ENCODE measurements around the gene MORC3. TPM values are rescaled to one million over a fixed set of nuclear protein-coding genes. Genes with fewer than 3 reads are reported as not detected.
"Not testable (repeated sequence)": the region's sequence is repeated elsewhere in the genome, so short reads cannot be mapped to it uniquely, and the experiment has no call there.

The MORC3 gene
- total and polyA plus RNA-seq, 7 donors: 12.0 to 59.8 (median 39.5) TPM

DNA sequence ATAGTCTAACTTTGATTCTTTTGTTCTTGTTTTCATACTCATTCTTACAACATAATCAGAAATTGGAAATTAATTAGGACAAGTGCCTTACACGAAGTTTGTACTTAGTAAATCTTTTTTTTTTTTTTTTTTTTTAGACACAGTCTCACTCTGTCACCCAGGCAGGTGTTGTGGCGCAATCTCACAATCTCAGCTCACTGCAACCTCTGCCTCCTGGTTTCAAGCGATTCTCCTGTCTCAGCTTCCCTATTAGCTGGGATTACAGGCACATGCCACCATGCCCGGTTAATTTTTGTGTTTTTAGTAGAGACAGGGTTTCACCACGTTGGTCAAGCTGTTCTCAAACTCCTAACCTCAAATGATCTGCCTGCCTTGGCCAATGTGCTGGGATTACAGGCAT lies 77.6 kb downstream of the MORC3 start:
- no peaks in the 10 kb centered on the region for H3K9me3 ChIP-seq
- 88 to 94% methylated on average over 5 of the region's 5 CpGs for WGBS, 2 donors
- H3K4me3 ChIP-seq: no peak overlapping the region
- intact Hi-C loops (cut with DNase I): no loop called here
- H3K36me3 ChIP-seq: peaks cover 0 to 1% (median 0%) of the 10 kb centered on the region in 4 donors
- no peak overlapping the region for H3K27ac ChIP-seq
- DNase-seq: no peak
- TF ChIP-seq EP300 (IDR thresholded peaks at IDR 0.05) (no peak), POLR2AphosphoS5 (IDR thresholded peaks at IDR 0.05) (no peak), POLR2A (IDR thresholded peaks at IDR 0.05) (no peak), CTCF (IDR thresholded peaks at IDR 0.05) (no peak)
- no peaks in the 10 kb centered on the region for H3K27me3 ChIP-seq
- H3K4me1 ChIP-seq: no peaks in the 10 kb centered on the region

DNA sequence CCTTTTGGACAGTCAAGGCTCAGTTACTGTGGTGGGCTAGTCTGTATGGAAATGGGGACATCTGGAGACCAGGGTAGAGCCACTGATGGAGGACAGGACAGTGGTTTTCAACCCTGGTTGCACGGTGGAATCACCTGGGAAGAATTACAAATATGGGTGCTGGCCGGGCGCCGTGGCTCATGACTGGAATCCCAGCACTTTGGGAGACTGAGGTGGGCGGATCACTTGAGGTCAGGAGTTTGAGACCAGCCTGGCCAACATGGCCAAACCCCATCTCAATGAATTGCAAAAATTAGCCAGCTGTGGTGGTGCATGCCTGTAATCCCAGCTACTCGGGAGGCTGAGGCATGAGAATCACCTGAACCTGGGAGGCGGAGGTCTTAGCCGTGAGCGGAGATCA lies 79.7 kb downstream of the MORC3 start:
- H3K9me3 ChIP-seq; H3K27ac ChIP-seq; DNase-seq; H3K36me3 ChIP-seq; H3K27me3 ChIP-seq; H3K4me1 ChIP-seq; H3K4me3 ChIP-seq; intact Hi-C loops (cut with DNase I): not testable (repeated sequence)
- 96 to 97% methylated on average over 9 of the region's 9 CpGs for WGBS, 2 donors

- no peak overlapping the region for H3K27ac ChIP-seq
- H3K4me1 ChIP-seq: no peaks in the 10 kb centered on the region
- H3K27me3 ChIP-seq: no peaks in the 10 kb centered on the region
- DNase-seq: peak; percentile 24
- no peak for TF ChIP-seq EP300 (IDR thresholded peaks at IDR 0.05)
- TF ChIP-seq CTCF (IDR thresholded peaks at IDR 0.05): no peak
- no peak for TF ChIP-seq POLR2AphosphoS5 (IDR thresholded peaks at IDR 0.05)
- intact Hi-C loops (cut with DNase I): no loop called here
- no peaks in the 10 kb centered on the region for H3K9me3 ChIP-seq
- 94 to 96% methylated on average over 8 of the region's 8 CpGs for WGBS, 2 donors
- H3K36me3 ChIP-seq: peaks cover 0 to 5% (median 0%) of the 10 kb centered on the region in 4 donors
- H3K4me3 ChIP-seq: no peak overlapping the region
Observed at GRCh38 chr21:36400719-36401118, 80.7 kb downstream of the MORC3 start.

DNA sequence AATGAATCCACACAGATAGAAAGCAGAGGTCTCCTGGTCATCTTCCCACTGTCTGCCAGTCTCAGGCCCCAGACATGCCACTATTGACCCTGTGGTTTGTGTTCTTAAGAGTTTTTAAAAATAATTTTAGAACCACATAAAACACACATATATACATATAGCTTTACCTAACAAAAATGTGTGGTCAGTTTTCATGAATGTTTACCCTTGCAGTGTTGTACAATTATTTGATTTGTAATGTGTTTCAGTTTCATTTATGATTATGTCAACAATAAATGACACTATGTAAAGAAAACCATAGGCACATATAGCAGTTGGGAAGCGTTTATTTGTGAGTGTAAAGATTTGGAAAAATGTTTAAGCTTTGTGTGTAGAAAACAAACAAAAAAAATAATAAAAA lies 82.3 kb downstream of the MORC3 start:
- DNase-seq: no peak
- no peak overlapping the region for H3K27ac ChIP-seq
- WGBS, 2 donors: 26 to 61% methylated on average over 1 of the region's 1 CpG

GRCh38 chr21:36403713-36404112 lies 83.7 kb downstream of the MORC3 start:
- intact Hi-C loops (cut with DNase I): no loop called here
- H3K27me3 ChIP-seq: no peaks in the 10 kb centered on the region
- H3K27ac ChIP-seq: no peak overlapping the region
- WGBS, 2 donors: 88% methylated on average over 5 of the region's 5 CpGs
- DNase-seq: no peak
- no peak overlapping the region for H3K4me3 ChIP-seq
- H3K4me1 ChIP-seq: no peaks in the 10 kb centered on the region
- TF ChIP-seq POLR2AphosphoS5 (IDR thresholded peaks at IDR 0.05) (no peak), EP300 (IDR thresholded peaks at IDR 0.05) (no peak), POLR2A (IDR thresholded peaks at IDR 0.05) (no peak), CTCF (IDR thresholded peaks at IDR 0.05) (no peak)
- H3K9me3 ChIP-seq: no peaks in the 10 kb centered on the region
- peaks cover 0 to 5% (median 0%) of the 10 kb centered on the region in 4 donors for H3K36me3 ChIP-seq

More for the DNA sequence above, 82.3 kb downstream of the MORC3 start:
- Histone ChIP-seq H3K4me3 (no peak overlapping the region), H3K36me3 (peaks cover 0 to 5% (median 0%) of the 10 kb centered on the region in 4 donors), H3K9me3 (no peaks in the 10 kb centered on the region), H3K27me3 (no peaks in the 10 kb centered on the region), H3K4me1 (no peaks in the 10 kb centered on the region)
- TF ChIP-seq EP300 (IDR thresholded peaks at IDR 0.05) (no peak), POLR2A (IDR thresholded peaks at IDR 0.05) (no peak)
- intact Hi-C loops (cut with DNase I): no loop called here

DNA sequence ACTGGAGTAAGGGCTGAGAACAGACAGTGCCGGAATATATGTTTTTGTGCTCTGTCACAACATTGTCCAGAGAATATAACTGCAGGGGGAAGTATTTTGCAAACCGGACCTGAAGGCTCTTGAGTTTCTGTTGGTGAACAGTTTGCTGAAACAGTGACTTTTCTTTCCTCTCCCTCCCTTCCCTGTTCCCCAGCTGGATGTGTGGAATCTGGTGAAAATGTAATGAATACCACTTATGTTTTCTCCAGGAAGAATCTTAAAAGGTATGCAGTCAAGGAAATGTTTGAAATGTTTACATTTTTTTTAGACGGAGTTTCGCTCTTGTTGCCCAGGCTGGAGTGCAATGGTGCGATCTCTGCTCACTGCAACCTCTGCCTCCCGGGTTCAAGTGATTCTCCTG lies 88.6 kb downstream of the MORC3 start:
- H3K4me3 ChIP-seq: no peak overlapping the region
- WGBS, 2 donors: 92 to 94% methylated on average over 6 of the region's 6 CpGs
- TF ChIP-seq CTCF (IDR thresholded peaks at IDR 0.05): no peak
- no peak for TF ChIP-seq EP300 (IDR thresholded peaks at IDR 0.05)
- TF ChIP-seq POLR2AphosphoS5 (IDR thresholded peaks at IDR 0.05): no peak
- TF ChIP-seq POLR2A (IDR thresholded peaks at IDR 0.05): no peak
- intact Hi-C loops (cut with DNase I): no loop called here
- H3K36me3 ChIP-seq: peaks cover 0 to 6% (median 0%) of the 10 kb centered on the region in 4 donors
- H3K9me3 ChIP-seq: no peaks in the 10 kb centered on the region
- no peaks in the 10 kb centered on the region for H3K27me3 ChIP-seq
- H3K4me1 ChIP-seq: no peaks in the 10 kb centered on the region
- H3K27ac ChIP-seq: no peak overlapping the region
- DNase-seq: no peak

All from sigmoid colon (tissue), 7 donors.